Raji (cell line): ENCODE results near the gene DDOST.

Source experiments
- POLR2A ChIP-seq: IDR thresholded peaks from 2 replicates; pipeline ENCODE4 v1.6.1; 2011; ENCODE audit warnings: low read depth, low read length, control low read depth; ENCODE audit not compliant: insufficient read depth

The DDOST gene

GRCh38 chr1:20654104-20654690 is 7.0 kb downstream of the DDOST start:
- TF ChIP-seq POLR2A = no peak

- no peak for TF ChIP-seq POLR2A
Observed at GRCh38 chr1:20652300-20652699, 8.9 kb downstream of the DDOST start.

- TF ChIP-seq POLR2A = no peak
Observed at GRCh38 chr1:20648946-20649345, 12.2 kb downstream of the DDOST start.

- TF ChIP-seq POLR2A = no peak
Observed at GRCh38 chr1:20648438-20648837, 12.7 kb downstream of the DDOST start.

- no peak for TF ChIP-seq POLR2A
Observed at GRCh38 chr1:20645414-20645813, 15.8 kb downstream of the DDOST start.

GRCh38 chr1:20644416-20644815 is 16.8 kb downstream of the DDOST start:
- TF ChIP-seq POLR2A = no peak

DNA sequence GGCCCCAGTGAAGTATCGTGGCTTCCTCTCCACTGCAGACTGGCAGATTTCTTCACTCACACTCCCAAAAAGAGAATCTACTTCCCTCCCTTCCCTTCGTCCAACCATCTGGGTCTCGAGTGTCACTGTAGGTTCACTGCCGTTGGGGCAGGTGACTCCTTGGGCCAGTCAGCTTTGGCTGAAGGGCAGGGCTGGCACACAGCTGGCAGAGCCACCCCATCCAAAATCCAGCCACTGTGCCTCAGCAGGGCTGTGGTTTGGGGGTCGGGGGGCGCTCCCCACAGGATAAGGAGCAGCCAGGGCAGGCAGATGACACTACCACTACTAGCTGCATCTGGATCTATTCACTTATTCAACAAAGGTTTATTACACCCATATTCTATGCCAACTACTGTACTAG is 18.1 kb downstream of the DDOST start:
- no peak for TF ChIP-seq POLR2A

DNA sequence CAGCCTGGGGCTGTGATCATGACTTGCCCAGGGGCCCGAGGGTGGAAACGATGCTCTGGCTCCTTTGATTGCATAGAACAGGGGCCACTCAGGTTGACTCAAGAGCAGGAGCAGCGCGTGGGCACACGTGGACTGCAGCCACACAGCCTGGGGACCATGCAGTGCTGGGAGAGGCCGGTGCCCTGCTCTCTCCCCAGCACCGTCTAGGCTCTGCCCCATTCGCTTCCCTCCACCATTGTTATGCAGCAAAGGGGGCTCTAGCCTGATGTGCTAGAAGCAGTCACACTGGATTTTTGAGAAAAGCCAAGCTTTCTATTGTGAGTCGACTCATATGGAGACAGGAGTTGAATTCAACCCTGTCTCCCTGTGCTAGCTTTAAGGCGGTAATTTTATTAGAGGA is 19.2 kb downstream of the DDOST start:
- no peak for TF ChIP-seq POLR2A

DNA sequence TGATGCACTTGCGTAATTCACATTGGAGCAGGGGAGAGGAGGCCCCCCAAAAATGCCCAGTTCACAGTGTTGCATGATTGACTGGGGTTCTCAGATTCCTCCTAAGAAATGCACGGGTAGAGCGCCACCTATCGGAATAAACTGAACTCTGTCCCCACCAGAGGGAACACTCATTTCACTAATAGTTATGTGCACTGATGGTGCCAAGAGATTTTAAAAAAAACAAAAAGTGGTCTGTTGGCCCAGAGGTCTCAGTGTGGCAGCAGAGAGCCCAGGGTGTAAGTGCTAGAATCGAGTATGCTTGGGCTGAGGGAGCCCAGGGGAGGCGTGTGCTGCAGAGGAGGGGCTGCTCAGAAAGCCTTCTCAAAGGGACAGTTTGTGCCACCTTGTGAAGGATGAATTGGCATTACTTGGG is 21.0 kb downstream of the DDOST start:
- no peak for TF ChIP-seq POLR2A

GRCh38 chr1:20636785-20637347 is 24.3 kb downstream of the DDOST start:
- no peak for TF ChIP-seq POLR2A

- TF ChIP-seq POLR2A = no peak
Observed at GRCh38 chr1:20634594-20635084, 26.5 kb downstream of the DDOST start.

DNA sequence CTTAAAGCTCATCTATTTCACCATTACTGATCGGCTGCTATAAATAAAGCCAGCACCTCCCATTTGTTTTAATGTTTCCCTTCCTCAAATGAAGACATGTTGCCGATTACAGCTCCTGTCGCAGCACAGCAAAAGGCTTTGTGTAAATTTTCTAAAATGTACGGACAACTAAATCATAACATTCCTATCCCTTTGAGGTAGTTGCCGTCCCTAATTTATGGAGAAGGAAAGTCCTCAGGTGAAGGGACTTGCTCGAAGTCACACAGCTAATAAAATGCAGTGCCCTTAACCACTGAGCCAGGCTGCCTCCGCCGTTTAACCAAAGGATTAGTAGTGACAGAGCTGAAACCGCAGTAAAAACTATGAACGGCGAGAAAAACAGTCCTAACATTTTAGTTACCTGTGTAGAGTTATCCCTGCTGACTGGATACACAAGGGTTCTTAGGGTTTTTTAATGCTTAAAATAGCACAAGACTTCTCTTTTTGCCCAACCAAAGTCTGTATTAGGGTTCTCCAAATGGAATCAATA is 27.0 kb downstream of the DDOST start:
- TF ChIP-seq POLR2A = no peak

DNA sequence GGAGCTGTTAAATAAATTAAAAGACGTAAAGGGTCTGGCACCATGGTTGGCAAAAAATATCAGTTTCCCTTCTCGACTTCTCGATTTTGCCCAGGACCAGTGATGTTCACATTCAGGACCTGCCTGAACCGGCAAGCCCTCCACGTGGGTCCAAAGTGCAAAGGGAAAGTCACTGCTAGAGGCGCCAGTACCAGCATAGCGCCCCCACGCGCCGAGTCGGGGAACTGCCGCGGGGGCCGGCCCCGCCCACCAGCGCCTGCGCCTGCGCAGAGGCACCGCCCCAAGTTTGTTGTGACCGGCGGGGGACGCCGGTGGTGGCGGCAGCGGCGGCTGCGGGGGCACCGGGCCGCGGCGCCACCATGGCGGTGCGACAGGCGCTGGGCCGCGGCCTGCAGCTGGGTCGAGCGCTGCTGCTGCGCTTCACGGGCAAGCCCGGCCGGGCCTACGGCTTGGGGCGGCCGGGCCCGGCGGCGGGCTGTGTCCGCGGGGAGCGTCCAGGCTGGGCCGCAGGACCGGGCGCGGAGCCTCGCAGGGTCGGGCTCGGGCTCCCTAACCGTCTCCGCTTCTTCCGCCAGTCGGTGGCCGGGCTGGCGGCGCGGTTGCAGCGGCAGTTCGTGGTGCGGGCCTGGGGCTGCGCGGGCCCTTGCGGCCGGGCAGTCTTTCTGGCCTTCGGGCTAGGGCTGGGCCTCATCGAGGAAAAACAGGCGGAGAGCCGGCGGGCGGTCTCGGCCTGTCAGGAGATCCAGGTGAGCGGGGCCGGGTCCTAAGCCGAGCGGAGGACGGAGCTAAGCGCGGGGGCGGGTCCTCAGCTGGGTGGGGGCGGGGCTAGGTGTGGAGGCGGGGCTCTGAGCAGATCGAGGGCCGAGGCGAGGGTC is 27.7 kb downstream of the DDOST start, which contains the start of gene PINK1:
TSS of gene PINK1 (plus strand) at position 269 of the 875 bp plus-strand sequence. CDS start at position 360, 91 bp downstream.
- no peak for TF ChIP-seq POLR2A

DNA sequence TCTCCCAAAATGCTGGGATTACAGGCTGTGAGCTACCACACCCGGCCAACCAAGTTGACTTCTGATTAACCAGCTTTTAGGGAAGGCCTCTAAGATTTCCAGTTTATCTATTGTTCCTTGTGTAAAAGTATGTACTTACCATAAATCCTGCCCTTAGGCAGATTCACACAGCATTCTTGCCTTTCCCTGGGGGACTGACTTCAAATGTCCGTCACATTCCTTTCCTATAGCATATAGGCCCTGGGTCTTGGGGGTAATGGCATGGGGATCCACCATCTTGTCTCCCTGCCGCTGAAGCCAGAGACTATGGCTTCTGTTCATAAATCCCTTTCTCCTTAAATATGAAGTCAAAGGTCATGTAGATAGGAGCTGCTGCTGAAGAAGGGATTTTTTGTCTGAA is 28.8 kb downstream of the DDOST start:
- TF ChIP-seq POLR2A = no peak

GRCh38 chr1:20630729-20631128 is 30.4 kb downstream of the DDOST start:
- no peak for TF ChIP-seq POLR2A

- TF ChIP-seq POLR2A = no peak
Observed at GRCh38 chr1:20626524-20626923, 34.6 kb downstream of the DDOST start.
